ENCODE measurements around the gene KANK2.
A peak's percentile ranks its signal among the peaks of the same experiment; 100 is the strongest.

The KANK2 gene

GRCh38 chr19:11194173-11194572, 3.2 kb downstream of the KANK2 start:
- no peak overlapping the region for H3K4me3 ChIP-seq (ENCODE audit: low read depth, low read length)
- no peaks in the 10 kb centered on the region for H3K27me3 ChIP-seq (replicated peaks)
- H3K36me3 ChIP-seq (replicated peaks) = peaks cover 35% of the 10 kb centered on the region
- no peak overlapping the region for H3K27ac ChIP-seq
- in situ Hi-C loops (cut with HindIII; ENCODE audit: low pct_ligation_motif_present, low sequenced_read_pairs) = no loop called here
- DNase-seq = no peak
- TF ChIP-seq CTCF (IDR thresholded peaks at IDR 0.05; ENCODE audit: low read depth, low read length, missing control alignments) = no peak

DNA sequence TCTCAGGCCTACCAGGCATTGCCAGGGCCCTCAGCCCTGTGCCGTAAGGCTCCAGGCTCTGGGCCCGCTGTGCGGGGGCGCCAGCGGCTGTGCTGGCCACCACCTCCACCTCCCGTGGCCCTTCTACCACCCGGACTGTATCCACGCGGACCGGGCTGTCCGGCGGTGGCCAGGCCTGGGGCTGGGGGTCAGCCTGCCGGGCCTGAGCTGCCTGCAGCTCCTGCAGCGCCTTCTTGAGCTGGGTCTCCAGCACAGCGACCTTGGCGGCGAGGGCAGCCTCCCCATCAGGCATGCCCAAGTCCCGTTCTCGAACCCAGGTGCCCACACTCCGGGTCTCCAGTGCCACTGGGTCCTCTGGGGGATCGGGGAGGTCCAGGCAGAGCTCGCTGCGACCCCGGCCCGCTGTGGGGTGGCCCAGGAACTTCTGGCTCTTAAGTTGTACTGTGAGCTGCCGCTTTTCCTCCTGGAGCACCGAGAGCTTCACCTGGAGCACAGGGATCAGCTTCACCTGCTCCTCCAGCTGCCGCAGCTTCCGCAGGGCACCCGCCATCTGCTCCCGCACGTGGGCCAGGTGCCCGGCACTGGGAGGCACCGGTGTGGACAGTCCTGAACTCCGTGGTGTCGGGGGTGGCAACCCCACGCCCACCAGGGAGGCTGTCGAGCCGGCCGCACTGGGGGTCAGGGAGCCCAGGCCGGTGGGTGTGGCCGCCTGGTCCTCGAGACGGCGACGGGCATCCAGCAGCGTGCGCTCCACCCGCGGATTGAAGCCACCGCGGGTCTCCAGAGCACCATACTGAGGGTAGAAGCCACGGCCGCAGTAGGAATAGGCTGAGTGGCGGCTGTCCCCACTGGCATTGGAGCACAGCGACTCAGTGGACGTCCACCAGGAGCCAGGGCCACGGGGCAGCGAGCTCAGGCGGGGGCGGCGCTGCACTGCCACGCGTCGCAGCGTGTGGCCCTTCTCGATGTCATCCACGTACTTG, 4.1 kb downstream of the KANK2 start:
- in situ Hi-C loops (cut with HindIII; ENCODE audit: low pct_ligation_motif_present, low sequenced_read_pairs) = no loop called here
- peaks cover 38% of the 10 kb centered on the region for H3K36me3 ChIP-seq (replicated peaks)
- no peak for TF ChIP-seq CTCF (IDR thresholded peaks at IDR 0.05; ENCODE audit: low read depth, low read length, missing control alignments)
- no peak overlapping the region for H3K27ac ChIP-seq
- no peak overlapping the region for H3K4me3 ChIP-seq (ENCODE audit: low read depth, low read length)
- DNase-seq = no peak
- H3K27me3 ChIP-seq (replicated peaks) = no peaks in the 10 kb centered on the region

- Histone ChIP-seq H3K27ac (no peak overlapping the region), H3K36me3 (replicated peaks) (peaks cover 38% of the 10 kb centered on the region), H3K4me3 (ENCODE audit: low read depth, low read length) (no peak overlapping the region), H3K27me3 (replicated peaks) (no peaks in the 10 kb centered on the region)
- in situ Hi-C loops (cut with HindIII; ENCODE audit: low pct_ligation_motif_present, low sequenced_read_pairs) = no loop called here
- TF ChIP-seq CTCF (IDR thresholded peaks at IDR 0.05; ENCODE audit: low read depth, low read length, missing control alignments) = no peak
- no peak for DNase-seq
These were observed 5.4 kb downstream of the KANK2 start for GRCh38 chr19:11191934-11192333.

DNA sequence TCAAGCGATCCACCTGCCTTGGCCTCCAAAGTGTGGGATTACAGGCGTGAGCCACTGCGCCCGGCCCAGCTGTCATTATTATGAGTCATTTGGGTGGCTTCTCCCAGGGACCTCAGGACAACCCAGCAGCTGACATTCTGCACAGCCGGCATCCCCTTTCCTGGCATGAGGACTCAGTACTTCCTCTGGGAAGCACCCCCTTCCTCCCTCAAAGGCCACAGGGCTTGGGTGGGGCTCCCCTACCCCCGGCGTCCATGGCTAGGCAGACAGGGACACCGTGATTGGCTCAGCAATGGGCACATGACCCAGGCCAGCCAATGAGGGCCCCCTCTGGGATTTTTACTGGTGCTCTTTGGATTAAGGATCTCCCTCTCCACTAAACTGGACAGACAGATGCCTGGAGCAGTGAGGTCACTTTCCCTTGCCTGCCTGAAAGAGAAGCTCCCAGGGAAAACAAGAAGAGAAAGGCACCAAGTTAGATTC, 6.0 kb downstream of the KANK2 start:
- Histone ChIP-seq H3K27ac (peak overlapping the region; percentile 5), H3K27me3 (replicated peaks) (no peaks in the 10 kb centered on the region), H3K36me3 (replicated peaks) (peaks cover 43% of the 10 kb centered on the region), H3K4me3 (ENCODE audit: low read depth, low read length) (no peak overlapping the region)
- in situ Hi-C loops (cut with HindIII; ENCODE audit: low pct_ligation_motif_present, low sequenced_read_pairs) = no loop called here
- no peak for TF ChIP-seq CTCF (IDR thresholded peaks at IDR 0.05; ENCODE audit: low read depth, low read length, missing control alignments)
- DNase-seq = peak; percentile 77

GRCh38 chr19:11190501-11190900, 6.8 kb downstream of the KANK2 start:
- no peaks in the 10 kb centered on the region for H3K27me3 ChIP-seq (replicated peaks)
- in situ Hi-C loops (cut with HindIII; ENCODE audit: low pct_ligation_motif_present, low sequenced_read_pairs) = no loop called here
- TF ChIP-seq CTCF (IDR thresholded peaks at IDR 0.05; ENCODE audit: low read depth, low read length, missing control alignments) = no peak
- no peak overlapping the region for H3K27ac ChIP-seq
- DNase-seq = no peak
- no peak overlapping the region for H3K4me3 ChIP-seq (ENCODE audit: low read depth, low read length)
- peaks cover 48% of the 10 kb centered on the region for H3K36me3 ChIP-seq (replicated peaks)
